GM12892 (cell line): ENCODE data around the gene PEX11G.

Experiments used
- POLR2A ChIP-seq: IDR thresholded peaks from 2 replicates; pipeline ENCODE4 v1.6.1; 2011; ENCODE audit warnings: low read depth, low read length, control low read depth
- POLR2AphosphoS5 ChIP-seq: IDR thresholded peaks from 2 replicates; pipeline ENCODE4 v1.6.1; 2011; ENCODE audit warnings: low read depth, low read length, control low read depth
- TAF1 ChIP-seq: IDR thresholded peaks from 2 replicates; pipeline ENCODE4 v1.6.1; 2011; ENCODE audit warnings: low read depth, mild to moderate bottlenecking, control low read depth, low read length, borderline replicate concordance

DNA sequence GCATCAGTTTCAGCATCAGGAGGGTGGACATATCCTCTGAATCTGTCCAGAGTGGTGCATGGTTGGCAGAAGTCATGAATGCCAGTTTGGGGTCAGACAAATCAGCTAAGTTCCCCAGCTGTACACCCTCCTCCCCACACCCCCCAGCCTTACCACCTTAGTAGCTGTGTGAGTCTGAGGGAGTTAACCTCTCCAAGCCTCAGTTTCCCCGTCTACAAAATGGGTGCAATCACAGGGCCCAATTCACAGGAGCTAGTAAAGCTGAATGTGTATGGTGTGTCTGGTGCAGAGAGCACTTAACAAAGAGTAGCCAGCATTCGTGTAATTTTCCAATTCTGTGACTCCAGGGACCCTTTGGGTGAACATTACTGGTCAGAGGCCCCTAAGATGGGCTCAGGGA is 13.7 kb upstream of the PEX11G start:
- TF ChIP-seq POLR2A (no peak), POLR2AphosphoS5 (no peak), TAF1 (no peak)
